Mucosa of stomach (tissue), 1 donor: ENCODE data around the gene TENM3.

Experiments used
- H3K27me3 ChIP-seq: one replicate; pipeline ENCODE4 v1.7.0; 2013; ENCODE audit warnings: mild to moderate bottlenecking, low read length; ENCODE audit not compliant: control insufficient read depth, insufficient read depth
- H3K36me3 ChIP-seq: one replicate; pipeline ENCODE4 v1.7.0; 2013; ENCODE audit warnings: low read length; ENCODE audit not compliant: control insufficient read depth, insufficient read depth
- H3K4me1 ChIP-seq: one replicate; pipeline ENCODE4 v1.7.0; 2013; ENCODE audit warnings: mild to moderate bottlenecking, low read length; ENCODE audit not compliant: control insufficient read depth, insufficient read depth
- H3K4me3 ChIP-seq: one replicate; pipeline ENCODE4 v1.7.0; 2013; ENCODE audit warnings: low read length
- H3K9ac ChIP-seq: one replicate; pipeline ENCODE4 v1.7.0; 2013; ENCODE audit warnings: mild to moderate bottlenecking, low read length, moderate library complexity
- H3K9me3 ChIP-seq: one replicate; pipeline ENCODE4 v1.7.0; 2013; ENCODE audit warnings: mild to moderate bottlenecking, low read length, moderate library complexity; ENCODE audit not compliant: control insufficient read depth
- donor health status: Pancreatic carcinoma.

TENM3 gene

GRCh38 chr4:182837831-182838230 lies 594.6 kb downstream of the TENM3 start:
- H3K9ac ChIP-seq = no peak overlapping the region
- H3K27me3 ChIP-seq = no peaks in the 10 kb centered on the region
- H3K4me3 ChIP-seq = no peak overlapping the region
- H3K9me3 ChIP-seq = no peaks in the 10 kb centered on the region
- H3K4me1 ChIP-seq = no peaks in the 10 kb centered on the region
- no peaks in the 10 kb centered on the region for H3K36me3 ChIP-seq

GRCh38 chr4:182838535-182838934 lies 595.3 kb downstream of the TENM3 start:
- no peaks in the 10 kb centered on the region for H3K36me3 ChIP-seq
- H3K27me3 ChIP-seq = no peaks in the 10 kb centered on the region
- no peaks in the 10 kb centered on the region for H3K4me1 ChIP-seq
- no peak overlapping the region for H3K9ac ChIP-seq
- H3K4me3 ChIP-seq = no peak overlapping the region
- H3K9me3 ChIP-seq = no peaks in the 10 kb centered on the region

DNA sequence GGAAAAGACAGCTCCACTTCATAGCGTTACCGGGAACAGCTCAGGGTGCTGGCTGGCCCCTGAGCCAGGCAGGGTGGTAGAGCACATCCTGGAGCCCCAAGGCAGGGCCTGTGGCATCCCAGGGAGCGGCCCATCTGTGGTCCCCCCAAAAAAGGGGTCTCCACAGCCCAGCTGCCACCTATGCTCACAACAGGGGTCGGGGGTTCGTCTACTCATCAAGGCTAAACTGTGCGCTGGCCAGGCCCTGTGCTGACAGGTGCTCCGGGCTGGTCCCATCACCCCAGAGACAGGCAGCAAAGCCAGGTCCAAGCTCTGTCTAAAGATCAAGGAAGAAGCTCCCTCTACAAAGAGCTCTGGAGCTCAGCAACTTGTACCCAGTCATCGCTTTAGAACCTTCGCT lies 596.1 kb downstream of the TENM3 start:
- Histone ChIP-seq H3K4me1 (no peaks in the 10 kb centered on the region), H3K27me3 (no peaks in the 10 kb centered on the region)

DNA sequence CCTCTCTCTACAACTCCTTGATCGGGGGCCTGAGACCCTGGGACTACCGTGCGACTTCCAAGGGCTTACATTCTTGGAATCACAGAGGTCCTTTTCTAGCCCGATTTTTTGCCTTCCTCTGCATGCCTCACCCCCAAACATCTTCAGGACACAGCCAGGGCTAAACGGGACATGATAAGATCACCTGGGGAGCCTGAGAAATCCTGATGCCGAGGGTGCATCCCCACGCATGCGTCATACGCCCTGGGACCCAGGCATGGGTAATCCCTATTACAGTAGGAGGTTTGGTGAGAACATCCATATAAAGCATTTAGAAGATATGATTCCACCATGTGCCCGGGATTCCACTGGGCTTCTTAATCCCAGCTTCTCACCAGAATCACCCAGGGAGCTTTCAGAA lies 596.9 kb downstream of the TENM3 start:
- H3K27me3 ChIP-seq = no peaks in the 10 kb centered on the region
- H3K4me1 ChIP-seq = no peaks in the 10 kb centered on the region
- no peak overlapping the region for H3K9ac ChIP-seq

More for the DNA sequence above, 596.1 kb downstream of the TENM3 start:
- no peaks in the 10 kb centered on the region for H3K9me3 ChIP-seq
- H3K36me3 ChIP-seq = no peaks in the 10 kb centered on the region
- no peak overlapping the region for H3K4me3 ChIP-seq
- H3K9ac ChIP-seq = no peak overlapping the region

DNA sequence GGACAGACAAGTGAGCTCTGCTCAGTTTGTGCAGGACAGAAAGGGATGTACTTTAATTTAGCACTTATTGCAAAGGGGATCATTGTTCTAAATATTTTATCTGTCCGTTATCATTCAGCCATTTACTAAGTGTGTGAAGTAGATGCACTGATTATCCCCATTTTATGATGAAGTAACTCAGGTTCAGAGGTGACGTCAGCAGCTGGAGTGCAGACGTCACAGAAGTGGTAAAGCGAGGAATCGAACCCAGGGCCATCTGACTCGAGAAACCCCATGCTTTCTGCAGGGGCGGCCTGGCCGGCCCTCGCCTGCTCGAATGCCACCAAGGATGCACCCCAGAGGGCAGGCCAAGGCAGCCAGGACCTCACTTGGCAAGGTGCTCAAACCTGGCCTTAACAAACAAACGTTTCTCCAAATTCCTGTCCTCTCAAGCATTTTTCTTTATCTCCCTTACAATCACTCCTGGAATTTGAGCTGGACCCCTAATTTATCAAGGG lies 599.0 kb downstream of the TENM3 start:
- no peaks in the 10 kb centered on the region for H3K36me3 ChIP-seq
- no peaks in the 10 kb centered on the region for H3K9me3 ChIP-seq
- no peak overlapping the region for H3K9ac ChIP-seq
- H3K4me1 ChIP-seq = no peaks in the 10 kb centered on the region
- no peaks in the 10 kb centered on the region for H3K27me3 ChIP-seq
- H3K4me3 ChIP-seq = no peak overlapping the region

More for the DNA sequence above, 596.9 kb downstream of the TENM3 start:
- H3K36me3 ChIP-seq = no peaks in the 10 kb centered on the region
- H3K9me3 ChIP-seq = no peaks in the 10 kb centered on the region
- no peak overlapping the region for H3K4me3 ChIP-seq

DNA sequence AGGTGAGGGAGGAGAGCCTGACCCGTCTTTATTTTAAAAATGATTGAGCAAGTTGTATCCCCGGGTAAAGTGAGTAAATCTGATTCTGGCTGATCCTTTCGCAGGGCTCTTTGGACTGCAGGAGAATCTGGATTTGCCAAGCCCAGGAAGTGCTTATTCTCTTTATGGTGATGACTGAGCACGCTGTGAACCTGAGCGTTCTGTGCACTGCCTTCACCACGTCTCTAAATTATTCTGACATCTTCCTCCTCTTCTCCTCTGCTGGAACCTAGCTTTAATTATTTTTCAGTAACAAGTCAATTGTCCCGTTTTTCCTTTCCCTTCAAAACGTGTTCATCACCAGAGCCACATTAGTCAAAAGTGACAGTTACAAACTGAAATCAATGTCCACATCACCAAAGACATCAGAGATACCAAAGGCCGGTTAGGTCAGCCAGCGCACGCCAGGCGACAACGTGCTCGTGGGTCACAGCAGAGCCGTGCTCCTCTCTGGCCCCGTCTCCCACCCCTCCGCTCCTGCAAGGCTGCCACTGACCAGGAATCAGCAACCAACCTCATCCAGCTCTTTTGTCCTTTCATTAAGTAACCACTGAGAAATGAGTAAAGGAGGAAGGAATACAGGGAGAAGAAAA lies 599.7 kb downstream of the TENM3 start:
- H3K9ac ChIP-seq = no peak overlapping the region
- H3K9me3 ChIP-seq = no peaks in the 10 kb centered on the region
- H3K4me1 ChIP-seq = no peaks in the 10 kb centered on the region
- no peaks in the 10 kb centered on the region for H3K36me3 ChIP-seq
- no peaks in the 10 kb centered on the region for H3K27me3 ChIP-seq
- no peak overlapping the region for H3K4me3 ChIP-seq

DNA sequence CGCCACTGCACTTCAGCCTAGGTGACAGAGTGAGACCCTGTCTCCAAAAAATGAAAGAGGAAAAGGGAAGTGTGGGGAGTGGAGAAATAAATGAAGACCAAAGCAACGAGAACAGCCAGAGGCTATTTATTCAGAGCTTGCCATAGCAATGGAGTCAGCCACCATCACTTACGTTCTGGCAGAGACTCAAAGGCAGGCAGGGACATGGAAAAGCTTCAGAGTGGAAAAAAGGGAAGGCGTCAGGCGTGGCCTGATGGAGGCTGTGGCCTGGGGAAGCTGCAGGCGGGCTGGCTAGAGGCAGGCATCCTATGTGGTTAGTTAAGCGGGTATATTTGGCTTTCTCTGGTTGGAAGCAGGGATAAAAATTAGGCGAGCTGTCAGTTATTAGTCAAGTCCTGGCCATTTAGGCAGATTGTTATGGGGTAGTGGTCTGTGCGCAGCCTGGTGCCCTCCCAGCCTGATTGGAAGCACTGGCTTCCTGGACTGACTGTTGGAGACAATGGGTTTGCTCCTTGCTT lies 600.7 kb downstream of the TENM3 start:
- no peaks in the 10 kb centered on the region for H3K36me3 ChIP-seq
- no peaks in the 10 kb centered on the region for H3K9me3 ChIP-seq
- no peak overlapping the region for H3K4me3 ChIP-seq
- no peaks in the 10 kb centered on the region for H3K27me3 ChIP-seq
- H3K4me1 ChIP-seq = no peaks in the 10 kb centered on the region
- no peak overlapping the region for H3K9ac ChIP-seq

DNA sequence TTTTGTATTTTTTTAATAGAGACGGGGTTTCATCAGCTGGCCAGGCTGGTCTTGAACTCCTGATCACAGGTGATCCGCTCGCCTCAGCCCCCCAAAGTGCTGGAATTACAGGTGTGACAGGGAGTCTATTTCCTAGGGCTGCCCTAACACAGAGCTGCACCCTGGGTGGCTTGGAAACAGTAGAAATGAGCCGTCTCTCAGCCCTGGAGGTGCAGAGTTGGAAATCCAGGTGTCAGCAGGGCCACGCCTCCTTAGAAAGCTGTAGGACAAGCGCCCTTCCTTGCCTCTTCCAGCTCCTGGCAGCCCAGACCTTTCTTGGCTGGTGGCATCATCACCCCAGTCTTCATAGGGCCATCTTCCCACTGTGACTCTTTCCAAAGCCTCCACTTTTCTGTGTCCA lies 602.4 kb downstream of the TENM3 start:
- no peaks in the 10 kb centered on the region for H3K27me3 ChIP-seq
- no peaks in the 10 kb centered on the region for H3K4me1 ChIP-seq
- no peak overlapping the region for H3K4me3 ChIP-seq
- no peaks in the 10 kb centered on the region for H3K9me3 ChIP-seq
- H3K36me3 ChIP-seq = no peaks in the 10 kb centered on the region
- H3K9ac ChIP-seq = no peak overlapping the region

DNA sequence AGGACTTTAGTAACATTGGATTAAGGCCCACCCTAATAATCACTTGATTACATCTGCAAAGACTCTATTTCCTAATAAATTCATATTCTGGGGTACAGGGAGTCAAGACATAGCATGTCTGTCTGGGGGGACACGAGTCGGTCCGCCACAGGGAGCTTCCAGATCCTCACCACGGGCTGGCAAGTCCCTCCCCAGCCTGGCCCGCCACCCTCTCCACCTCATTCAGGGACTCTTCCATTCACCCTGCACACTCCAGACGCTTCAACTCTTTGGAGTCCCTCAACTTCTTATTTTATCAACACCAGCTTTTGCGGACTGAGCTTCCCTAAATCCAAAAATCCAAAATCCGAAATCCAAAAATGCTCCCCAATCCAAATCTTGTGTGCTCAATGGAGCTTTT lies 602.8 kb downstream of the TENM3 start:
- H3K36me3 ChIP-seq = no peaks in the 10 kb centered on the region
- H3K9me3 ChIP-seq = no peaks in the 10 kb centered on the region
- H3K4me3 ChIP-seq = no peak overlapping the region
- no peak overlapping the region for H3K9ac ChIP-seq
- no peaks in the 10 kb centered on the region for H3K4me1 ChIP-seq
- no peaks in the 10 kb centered on the region for H3K27me3 ChIP-seq

DNA sequence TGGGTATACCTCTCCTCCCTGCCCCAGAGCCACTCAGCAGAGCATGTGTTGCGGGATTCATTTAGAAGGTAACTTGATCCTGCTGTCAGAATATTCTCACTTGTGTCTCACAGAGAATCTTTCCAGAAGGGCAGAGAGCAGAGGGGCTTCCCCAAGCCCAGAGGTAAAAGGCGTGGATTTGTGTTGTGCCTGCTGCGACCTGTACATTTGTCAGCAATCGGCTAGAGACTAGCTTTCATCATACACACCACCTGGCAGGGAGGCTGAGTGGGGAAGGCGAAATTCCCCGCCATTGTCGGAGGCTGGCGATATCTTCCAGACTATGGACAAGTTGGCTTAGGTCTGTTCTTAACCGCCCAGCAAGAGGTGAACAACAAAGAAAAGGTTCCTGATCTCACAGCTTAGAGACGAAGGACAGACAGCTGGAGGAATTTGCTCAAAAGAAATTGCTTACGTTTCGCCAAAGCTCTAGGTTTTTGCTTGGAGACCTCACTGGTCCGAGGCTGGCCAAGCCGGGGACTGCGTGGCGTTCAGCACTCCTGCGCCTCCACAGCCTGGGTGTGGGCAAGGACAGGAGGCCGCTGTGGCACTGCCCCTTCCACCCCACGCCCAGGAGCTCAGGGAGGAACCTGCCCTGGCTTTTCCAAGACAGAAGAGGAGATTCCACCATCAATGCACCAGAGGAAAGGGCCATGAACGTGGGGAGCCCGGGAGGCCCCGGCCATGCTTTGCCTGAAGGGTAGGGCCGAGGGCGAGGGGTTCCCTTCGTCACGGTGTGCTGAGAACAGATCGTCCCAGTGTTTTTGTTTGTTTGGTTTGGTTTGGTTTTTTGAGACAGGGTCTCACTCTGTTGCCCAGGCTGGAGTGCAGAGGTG lies 604.6 kb downstream of the TENM3 start:
- H3K4me3 ChIP-seq = no peak overlapping the region
- H3K27me3 ChIP-seq = no peaks in the 10 kb centered on the region
- H3K9me3 ChIP-seq = no peaks in the 10 kb centered on the region
- no peaks in the 10 kb centered on the region for H3K36me3 ChIP-seq
- no peak overlapping the region for H3K9ac ChIP-seq
- H3K4me1 ChIP-seq = no peaks in the 10 kb centered on the region

GRCh38 chr4:182848685-182849084 lies 605.5 kb downstream of the TENM3 start:
- no peaks in the 10 kb centered on the region for H3K9me3 ChIP-seq
- H3K27me3 ChIP-seq = no peaks in the 10 kb centered on the region
- no peak overlapping the region for H3K9ac ChIP-seq
- H3K4me1 ChIP-seq = no peaks in the 10 kb centered on the region
- H3K36me3 ChIP-seq = no peaks in the 10 kb centered on the region
- no peak overlapping the region for H3K4me3 ChIP-seq
